HG02610 (cell line): ENCODE results near the gene GIGYF1.
"Not testable (repeated sequence)": the region's sequence is repeated elsewhere in the genome, so short reads cannot be mapped to it uniquely, and the experiment has no call there.

ENCODE experiments used
- ATAC-seq: cut with Tn5 transposase; IDR thresholded peaks from one replicate; pipeline ENCODE4 v1.9.1; 2021; ENCODE audit warnings: mild to moderate bottlenecking, moderate library complexity; ENCODE audit not compliant: unreplicated experiment

Gene GIGYF1

GRCh38 chr7:100694098-100694745 is at the start of gene GIGYF1:
Gene GIGYF1, minus strand, starts transcription at chr7:100694250. Its CDS starts 6,012 bp downstream, at chr7:100688238.
- peak; percentile 30 for ATAC-seq

DNA sequence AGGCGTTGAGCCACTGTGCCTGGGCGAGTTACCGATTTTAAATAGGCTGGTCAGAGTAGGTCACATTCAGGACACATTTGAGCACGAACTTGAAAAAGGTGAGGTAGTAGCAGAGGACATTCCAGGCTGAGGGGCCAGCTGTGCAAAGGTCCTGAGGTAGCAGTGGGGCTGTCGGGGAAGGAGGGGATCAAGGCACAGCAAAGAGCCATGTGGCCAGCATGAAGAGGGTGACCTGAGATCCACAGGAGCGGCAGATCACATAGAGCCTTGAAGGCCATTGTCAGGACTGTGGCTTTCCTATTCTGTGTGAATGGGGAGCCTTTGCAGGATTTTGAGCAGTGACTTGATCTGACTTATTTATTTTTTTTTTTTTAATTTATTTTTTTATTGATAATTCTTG is 45.9 kb upstream of the GIGYF1 start:
- ATAC-seq = no peak

GRCh38 chr7:100736671-100737070 is 42.6 kb upstream of the GIGYF1 start:
- ATAC-seq = no peak

DNA sequence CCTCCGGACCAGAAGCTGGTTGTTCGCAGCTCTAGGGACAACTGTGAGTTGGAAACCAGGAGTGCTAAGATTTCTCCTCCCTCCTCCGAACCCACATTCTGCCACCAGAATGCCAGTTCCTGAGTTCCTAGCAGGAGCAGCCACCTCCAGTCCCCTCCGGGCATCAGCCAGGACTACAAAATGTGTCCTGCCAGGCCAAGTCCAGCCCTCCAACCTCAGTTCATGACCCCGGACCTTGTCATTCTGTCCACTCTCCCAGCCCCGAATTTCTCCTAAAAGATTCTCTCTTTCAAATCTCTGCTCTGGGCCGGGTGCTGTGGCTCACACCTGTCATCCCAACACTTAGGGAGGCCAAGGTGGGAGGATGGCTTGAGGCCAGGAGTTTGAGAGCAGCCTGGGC is 41.7 kb upstream of the GIGYF1 start:
- no peak for ATAC-seq

GRCh38 chr7:100731937-100732636 is 38.0 kb upstream of the GIGYF1 start:
- ATAC-seq = no peak

GRCh38 chr7:100730136-100730800 is 36.2 kb upstream of the GIGYF1 start:
- no peak for ATAC-seq

- ATAC-seq = no peak
Measured at GRCh38 chr7:100728196-100728595, 34.1 kb upstream of the GIGYF1 start.

- ATAC-seq = no peak
Measured at GRCh38 chr7:100726996-100727761, 33.1 kb upstream of the GIGYF1 start.

- ATAC-seq = not testable (repeated sequence)
Measured at GRCh38 chr7:100724364-100724763, 30.3 kb upstream of the GIGYF1 start.

DNA sequence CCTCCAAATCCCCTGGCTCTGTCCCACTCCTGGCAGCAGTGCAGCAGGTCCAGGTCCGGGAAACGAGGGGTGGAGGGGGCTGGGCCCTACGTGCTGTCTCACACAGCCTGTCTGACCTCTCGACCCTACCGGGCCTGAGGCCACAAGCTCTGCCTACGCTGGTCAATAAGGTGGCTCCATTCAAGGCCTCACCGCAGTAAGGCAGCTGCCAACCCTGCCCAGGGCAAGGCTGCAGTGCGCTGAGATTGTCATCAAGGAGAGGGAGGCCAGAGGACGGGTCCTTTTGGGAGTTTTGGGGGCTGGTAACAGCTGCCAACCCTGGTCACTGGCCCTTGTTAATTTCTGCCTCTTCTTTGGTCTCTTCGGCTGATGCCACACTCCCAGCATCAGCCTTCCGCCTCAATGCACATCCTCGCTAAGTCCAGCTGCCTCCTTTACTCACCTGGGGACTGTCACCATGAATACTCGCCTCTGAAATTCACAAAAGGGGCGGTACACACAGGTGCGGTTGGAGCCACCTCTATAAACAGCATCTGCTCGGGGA is 29.8 kb upstream of the GIGYF1 start:
- ATAC-seq = no peak

- no peak for ATAC-seq
Measured at GRCh38 chr7:100722480-100723212, 28.6 kb upstream of the GIGYF1 start.

DNA sequence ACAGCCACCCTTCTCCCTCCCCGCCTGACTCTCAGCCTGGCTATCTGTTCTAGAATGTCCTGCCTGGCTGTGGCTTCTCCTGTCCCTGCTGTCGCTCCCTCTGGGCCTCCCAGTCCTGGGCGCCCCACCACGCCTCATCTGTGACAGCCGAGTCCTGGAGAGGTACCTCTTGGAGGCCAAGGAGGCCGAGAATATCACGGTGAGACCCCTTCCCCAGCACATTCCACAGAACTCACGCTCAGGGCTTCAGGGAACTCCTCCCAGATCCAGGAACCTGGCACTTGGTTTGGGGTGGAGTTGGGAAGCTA is 27.4 kb upstream of the GIGYF1 start:
- ATAC-seq = no peak

DNA sequence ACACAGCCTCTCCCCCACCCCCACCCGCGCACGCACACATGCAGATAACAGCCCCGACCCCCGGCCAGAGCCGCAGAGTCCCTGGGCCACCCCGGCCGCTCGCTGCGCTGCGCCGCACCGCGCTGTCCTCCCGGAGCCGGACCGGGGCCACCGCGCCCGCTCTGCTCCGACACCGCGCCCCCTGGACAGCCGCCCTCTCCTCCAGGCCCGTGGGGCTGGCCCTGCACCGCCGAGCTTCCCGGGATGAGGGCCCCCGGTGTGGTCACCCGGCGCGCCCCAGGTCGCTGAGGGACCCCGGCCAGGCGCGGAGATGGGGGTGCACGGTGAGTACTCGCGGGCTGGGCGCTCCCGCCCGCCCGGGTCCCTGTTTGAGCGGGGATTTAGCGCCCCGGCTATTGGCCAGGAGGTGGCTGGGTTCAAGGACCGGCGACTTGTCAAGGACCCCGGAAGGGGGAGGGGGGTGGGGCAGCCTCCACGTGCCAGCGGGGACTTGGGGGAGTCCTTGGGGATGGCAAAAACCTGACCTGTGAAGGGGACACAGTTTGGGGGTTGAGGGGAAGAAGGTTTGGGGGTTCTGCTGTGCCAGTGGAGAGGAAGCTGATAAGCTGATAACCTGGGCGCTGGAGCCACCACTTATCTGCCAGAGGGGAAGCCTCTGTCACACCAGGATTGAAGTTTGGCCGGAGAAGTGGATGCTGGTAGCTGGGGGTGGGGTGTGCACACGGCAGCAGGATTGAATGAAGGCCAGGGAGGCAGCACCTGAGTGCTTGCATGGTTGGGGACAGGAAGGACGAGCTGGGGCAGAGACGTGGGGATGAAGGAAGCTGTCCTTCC is 26.8 kb upstream of the GIGYF1 start:
- no peak for ATAC-seq

DNA sequence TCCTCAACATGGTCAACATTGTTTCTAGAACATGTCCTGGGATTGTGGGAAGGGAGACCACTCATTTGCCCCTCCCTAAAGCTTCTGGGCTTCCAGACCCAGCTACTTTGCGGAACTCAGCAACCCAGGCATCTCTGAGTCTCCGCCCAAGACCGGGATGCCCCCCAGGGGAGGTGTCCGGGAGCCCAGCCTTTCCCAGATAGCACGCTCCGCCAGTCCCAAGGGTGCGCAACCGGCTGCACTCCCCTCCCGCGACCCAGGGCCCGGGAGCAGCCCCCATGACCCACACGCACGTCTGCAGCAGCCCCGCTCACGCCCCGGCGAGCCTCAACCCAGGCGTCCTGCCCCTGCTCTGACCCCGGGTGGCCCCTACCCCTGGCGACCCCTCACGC is 26.2 kb upstream of the GIGYF1 start, which contains the start of gene EPO:
Gene EPO, plus strand, starts transcription at position 190 of the 392 bp plus-strand sequence. CDS start 513 bp downstream, outside the sequence.
- no peak for ATAC-seq

- no peak for ATAC-seq
Measured at GRCh38 chr7:100719523-100720278, 25.7 kb upstream of the GIGYF1 start.

- ATAC-seq = not testable (repeated sequence)
Measured at GRCh38 chr7:100717073-100717472, 23.0 kb upstream of the GIGYF1 start.

GRCh38 chr7:100714725-100715124 is 20.7 kb upstream of the GIGYF1 start:
- ATAC-seq = no peak

DNA sequence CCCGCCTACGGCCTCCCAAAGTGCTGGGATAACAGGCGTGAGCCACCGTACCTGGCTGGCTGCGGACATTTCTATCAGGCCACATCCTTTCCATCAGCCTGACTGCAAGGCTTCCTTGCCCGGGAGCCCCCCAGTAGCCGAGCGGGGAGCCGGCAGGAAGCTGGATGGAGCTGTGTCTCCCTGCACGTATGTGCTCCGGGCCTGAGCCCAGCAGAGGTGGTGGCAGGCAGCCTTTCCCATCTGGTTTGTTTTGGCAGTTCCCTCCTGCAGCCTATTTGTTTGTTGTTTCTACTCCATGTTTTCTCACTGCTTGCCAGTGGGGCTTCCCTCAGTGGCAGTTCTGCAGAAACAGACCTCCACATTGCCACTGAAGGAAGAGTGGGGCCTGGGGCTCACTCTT is 17.3 kb upstream of the GIGYF1 start:
- ATAC-seq = no peak

DNA sequence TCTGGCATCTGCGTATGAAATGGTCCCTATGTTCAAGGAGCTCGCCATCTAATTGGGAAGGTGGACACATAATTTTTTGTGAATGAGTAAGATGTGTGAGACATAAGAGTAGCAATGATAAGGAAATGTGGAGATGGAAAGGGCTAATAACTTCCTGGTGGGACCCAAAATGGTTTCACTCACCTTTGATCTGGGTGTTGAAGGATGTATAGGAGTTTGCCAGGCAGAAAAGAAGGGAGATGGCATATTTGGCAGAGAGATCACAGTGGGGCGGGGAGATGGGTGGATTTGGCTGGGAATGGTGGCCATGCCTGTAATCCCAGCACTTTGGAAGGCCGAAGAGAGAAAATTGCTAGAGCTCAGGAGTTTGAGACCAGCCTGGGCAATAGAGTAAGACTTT is 16.4 kb upstream of the GIGYF1 start:
- ATAC-seq = no peak
